GM19395 (cell line): ENCODE results near the gene LDLRAD4.
A peak's percentile ranks its signal among the peaks of the same experiment; 100 is the strongest.

Experiments used
- ATAC-seq: cut with Tn5 transposase; IDR thresholded peaks from one replicate; pipeline ENCODE4 v1.9.1; 2021; ENCODE audit warnings: mild to moderate bottlenecking, moderate library complexity; ENCODE audit not compliant: unreplicated experiment

The LDLRAD4 gene

GRCh38 chr18:13555865-13556264, 337.3 kb downstream of the LDLRAD4 start:
- ATAC-seq: no peak

GRCh38 chr18:13556502-13556901, 337.9 kb downstream of the LDLRAD4 start:
- no peak for ATAC-seq

GRCh38 chr18:13558124-13558523, 339.6 kb downstream of the LDLRAD4 start:
- ATAC-seq: peak; percentile 58

- ATAC-seq: no peak
Measured at GRCh38 chr18:13558790-13559189, 340.2 kb downstream of the LDLRAD4 start.

DNA sequence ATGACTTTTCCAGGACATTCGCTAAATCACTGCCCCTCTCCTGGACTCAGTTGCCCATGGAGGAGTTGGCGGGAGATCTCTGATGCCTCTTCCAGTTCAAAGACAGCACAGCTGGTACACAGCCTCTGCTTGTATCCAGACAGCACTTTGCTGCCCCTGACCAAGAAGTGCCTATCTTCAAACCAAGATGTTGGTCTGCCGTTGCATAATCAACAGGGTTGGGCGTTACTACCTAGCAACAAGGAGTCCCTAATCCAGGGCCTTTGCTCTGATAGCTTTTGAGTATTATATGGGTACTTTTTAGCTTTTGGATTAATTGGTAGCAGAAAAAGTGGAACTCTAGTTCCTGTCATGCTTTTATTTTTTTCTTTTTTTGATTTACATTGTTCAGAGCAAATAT, 341.2 kb downstream of the LDLRAD4 start:
- ATAC-seq: no peak

DNA sequence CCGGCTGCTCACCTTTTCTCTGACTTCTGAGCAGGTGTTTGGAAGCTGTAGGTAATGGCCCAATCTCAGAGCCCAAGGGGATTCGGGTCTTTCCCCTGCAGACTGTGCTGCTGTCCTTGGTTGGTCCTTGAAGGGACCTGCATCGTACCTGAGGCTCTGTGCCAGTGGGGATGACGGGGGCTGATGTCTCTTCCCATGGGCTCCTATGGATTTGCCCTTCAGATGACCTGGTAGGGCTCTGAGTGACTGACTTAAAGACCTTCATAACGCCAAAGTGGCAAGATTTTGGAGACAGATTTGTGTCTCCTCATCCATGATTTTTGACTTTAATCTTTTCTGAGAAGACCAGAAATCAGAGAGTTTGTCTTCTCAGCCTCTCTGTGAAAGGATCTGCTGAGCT, 341.7 kb downstream of the LDLRAD4 start:
- ATAC-seq: no peak

GRCh38 chr18:13562494-13563029, 344.0 kb downstream of the LDLRAD4 start:
- peak; percentile 54 for ATAC-seq

DNA sequence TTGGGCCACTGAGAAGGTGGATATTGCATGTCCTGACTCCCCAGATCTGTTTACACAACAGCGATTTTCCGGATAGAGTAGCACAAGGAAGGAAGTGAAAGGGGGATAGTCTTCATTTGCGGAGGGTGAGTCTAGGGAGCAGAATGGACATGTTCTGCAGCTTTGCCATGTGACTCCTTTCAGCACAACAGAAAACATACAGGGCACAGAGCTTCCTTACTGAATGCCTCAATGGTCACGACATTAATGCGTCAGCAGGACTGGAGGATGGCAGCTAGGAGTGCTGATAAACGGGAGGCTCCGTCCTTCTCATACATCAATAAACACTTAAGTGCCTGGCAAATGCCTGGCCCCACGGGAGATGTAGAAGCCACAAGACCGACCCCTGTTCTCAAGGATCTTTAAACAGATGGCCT, 344.8 kb downstream of the LDLRAD4 start:
- ATAC-seq: no peak

DNA sequence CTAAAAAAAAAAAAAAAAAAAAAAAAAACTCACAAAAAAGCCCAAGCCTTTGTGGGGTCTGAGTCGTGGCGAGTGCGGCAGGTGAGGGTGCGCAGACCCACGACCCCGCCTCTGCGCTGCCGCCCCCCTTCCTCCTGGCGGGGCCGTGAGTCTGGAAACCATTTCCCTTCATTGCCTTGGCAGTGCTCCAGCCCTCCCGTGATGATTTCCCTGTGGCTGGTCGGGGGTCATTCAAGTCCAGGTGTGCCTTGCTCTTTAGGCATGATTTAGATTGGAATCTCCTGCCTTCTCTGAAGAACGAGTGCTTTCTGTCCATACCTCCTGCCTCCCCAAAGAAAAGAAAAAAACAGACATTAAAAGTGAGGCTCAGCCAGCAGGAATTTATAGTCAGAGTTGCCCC, 346.0 kb downstream of the LDLRAD4 start:
- ATAC-seq: no peak

DNA sequence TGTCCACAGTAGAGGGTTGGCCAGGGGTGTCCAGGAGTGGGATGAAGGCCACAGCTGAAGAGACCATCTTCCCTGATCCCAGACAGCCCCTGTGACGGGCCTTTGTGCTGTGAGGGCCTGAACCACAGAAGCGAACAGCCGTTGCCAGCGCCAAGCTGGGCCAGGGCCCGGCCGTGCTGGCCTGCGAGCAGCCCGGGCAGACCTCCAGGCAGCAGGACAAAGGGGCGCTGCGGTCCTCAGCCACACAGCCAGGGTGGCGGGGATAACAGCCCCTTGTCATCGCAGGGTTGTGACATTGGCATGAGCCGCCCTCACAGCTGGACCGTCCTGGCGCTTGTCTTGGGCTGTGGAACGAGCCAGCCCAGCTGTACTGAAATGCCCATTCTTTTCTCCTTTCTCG, 346.7 kb downstream of the LDLRAD4 start:
- no peak for ATAC-seq

DNA sequence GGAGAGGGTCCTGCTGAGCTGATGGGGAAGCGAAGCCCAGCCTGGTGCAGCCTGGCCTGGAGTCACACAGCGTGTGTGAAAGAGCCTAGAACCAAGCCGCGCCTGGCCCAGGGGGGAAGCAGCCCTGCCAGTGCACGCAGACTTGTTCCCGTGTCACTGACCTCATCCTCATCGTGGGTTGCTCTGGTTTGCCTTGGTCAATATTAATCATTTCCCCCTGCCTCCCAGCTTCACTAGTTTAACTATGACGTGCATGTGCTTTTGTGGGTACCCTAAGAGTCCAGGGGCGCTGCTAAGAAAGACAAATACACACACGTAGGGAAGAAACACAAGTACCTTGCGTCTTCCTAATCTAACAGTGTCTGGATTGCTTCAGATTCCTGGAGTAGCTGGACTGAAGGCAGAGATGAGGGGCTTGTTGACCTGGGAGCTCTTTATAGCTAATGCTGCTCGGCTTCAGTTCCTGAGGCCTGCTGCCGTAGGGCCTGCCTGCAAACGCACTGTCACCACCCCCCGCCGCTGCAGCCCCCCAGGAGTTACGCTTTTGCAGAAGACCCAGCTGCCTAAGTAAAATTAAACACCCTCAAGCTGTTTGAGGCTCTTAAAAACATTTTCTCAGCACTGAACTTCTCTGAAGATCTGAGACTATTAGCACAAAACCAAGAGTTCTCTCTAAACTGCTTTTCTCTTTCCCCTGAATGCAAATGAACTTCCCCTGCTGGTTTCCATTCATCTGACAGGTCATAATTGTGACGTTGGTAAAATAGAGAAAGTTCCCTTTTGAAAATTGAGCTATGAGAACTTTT, 348.6 kb downstream of the LDLRAD4 start:
- ATAC-seq: peak; percentile 65

DNA sequence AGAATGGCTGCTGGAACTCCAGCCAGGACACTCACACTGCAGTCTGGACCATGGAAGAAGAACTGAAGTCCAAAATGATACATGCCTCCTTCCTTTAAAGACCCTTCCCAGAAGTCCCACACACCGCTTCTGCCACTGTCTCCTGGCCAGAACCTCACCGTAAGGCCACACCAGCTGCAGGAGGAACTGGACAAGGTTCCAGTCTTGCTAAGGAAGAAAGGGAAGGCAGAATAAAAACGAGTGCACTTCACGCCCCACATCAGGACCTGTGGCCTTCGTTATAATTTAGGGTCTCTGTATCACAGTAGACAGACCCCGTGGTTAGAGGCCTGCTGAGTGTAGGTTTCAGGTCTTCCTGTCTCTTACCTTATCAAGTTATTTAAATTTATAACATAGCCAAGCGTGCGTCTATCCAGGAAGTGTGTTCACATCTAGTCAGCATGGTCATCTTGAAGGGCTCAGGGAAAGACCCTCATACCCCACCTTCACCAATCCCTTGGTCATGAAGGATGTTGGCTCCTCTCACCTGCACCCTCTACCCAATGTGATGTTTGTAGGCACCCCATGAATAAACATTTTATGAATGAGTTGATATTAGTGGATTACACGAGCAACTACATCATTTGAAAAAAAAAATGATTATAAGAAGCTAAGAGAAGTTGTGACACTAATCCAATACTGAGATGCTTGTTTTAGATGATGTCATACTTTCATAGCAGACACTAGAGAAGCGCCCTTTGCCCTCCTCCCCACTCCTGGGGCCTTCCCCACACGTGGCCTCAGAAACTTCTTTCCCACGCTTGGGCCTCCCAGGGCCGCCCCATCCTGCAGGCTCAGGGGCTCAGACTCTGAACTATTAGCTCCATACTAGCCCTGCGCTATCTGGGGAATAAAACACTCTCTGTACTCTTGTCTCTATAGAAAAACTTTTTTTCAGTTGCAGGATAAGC, 350.2 kb downstream of the LDLRAD4 start:
- ATAC-seq: peak; percentile 48

DNA sequence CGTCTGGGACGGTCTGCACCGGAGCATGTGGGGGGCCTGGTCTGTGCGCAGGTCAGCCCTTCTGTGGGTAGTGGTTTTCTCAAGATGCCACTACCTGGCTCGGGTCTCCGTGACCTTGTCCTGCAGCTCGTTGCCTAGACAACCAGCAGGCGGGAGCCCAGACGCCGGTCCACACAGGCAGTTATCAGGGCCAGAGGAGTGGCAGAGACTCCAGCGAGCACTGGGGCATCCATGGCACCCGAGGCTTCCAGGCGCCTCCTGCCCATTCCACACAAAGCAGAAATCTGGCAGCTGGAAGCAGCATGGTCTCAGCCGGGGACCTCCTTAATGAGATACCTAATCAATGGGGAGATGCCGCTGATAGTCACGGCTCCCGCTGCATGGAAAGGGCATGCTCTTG, 351.7 kb downstream of the LDLRAD4 start:
- ATAC-seq: no peak

- ATAC-seq: no peak
Measured at GRCh38 chr18:13570856-13571495, 352.4 kb downstream of the LDLRAD4 start.

DNA sequence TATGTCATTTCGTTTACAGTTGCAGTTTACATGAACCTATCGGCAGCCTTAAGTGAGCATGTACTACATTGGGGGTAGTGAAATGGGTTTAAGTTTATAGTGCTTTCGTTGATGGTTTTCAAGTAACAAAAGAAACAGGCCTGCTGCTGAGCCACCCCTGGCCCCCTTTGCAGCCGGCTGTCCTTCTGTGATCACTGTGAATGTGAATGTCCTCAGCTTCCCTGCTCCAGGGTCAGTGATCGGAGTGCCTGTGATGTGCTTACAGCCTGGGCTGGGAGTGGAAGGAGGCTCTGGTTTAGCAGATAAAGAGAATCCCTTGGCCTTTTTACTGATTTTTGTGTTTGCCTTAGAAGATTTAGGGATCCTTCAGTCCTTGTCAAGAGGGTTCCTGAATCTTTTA, 353.6 kb downstream of the LDLRAD4 start:
- ATAC-seq: no peak

- ATAC-seq: no peak
Measured at GRCh38 chr18:13572721-13573120, 354.2 kb downstream of the LDLRAD4 start.

GRCh38 chr18:13573750-13574149, 355.2 kb downstream of the LDLRAD4 start:
- no peak for ATAC-seq

DNA sequence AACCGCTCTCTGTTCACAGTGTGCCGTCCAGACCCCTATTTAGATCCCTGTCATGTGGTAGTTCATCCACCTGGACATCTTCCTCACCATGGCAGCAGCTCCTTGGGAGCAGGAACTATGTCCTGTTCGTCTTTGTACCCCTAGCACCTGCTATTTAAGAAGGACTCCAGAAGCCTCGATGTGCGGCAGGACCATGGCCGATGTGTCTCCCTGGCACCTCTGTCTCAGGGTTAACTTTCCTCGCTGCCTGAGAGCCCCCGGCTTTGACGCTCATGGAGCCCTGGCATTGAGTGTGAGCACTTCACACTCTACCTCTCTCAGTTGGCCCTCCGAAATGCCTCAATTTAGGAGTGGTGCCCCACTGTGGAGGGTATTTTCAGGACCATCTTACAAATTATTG, 355.8 kb downstream of the LDLRAD4 start:
- no peak for ATAC-seq

DNA sequence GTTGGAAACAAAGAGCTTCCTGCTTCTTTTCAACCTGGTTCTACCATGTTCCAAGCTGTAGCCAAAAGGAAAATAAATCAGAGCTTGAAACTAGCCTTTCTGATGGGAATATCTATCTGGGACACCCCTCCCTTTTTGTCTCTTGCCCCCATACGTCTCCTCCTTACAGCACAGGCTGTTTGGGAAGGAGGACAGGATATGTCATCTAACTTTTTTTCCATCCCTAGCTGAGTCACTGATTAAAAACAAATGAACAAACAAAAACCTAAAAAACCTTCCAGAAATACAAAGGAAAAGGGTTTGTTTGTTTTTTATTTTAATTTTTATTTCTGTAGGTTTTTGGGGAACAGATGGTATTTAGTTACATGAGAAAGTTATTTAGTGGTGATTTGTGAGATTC, 356.2 kb downstream of the LDLRAD4 start:
- ATAC-seq: no peak

DNA sequence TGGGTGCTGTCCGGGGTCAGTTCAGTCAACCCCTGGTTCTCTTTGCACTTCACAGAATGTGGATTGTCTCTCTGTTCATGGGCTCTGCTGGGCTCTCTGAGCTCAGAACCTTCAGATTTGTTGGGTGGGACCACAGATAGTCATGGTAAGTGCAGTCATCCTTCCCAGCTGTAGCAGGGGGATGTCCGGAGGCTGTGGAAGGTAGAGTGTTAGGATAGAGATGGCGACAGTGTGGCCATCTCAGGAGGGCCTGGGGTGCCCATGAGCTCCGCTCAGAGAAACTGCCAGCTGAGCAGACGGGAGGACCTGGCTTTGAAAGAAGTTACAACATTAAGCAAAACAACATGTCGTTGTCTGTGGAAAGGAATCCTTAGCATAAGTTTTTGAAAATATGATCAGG, 358.0 kb downstream of the LDLRAD4 start:
- ATAC-seq: peak; percentile 28

GRCh38 chr18:13577091-13577697, 358.6 kb downstream of the LDLRAD4 start:
- peak; percentile 91 for ATAC-seq
